ENCODE results near the gene NCL.
"Not testable (repeated sequence)": the region's sequence is repeated elsewhere in the genome, so short reads cannot be mapped to it uniquely, and the experiment has no call there.

Gene NCL

DNA sequence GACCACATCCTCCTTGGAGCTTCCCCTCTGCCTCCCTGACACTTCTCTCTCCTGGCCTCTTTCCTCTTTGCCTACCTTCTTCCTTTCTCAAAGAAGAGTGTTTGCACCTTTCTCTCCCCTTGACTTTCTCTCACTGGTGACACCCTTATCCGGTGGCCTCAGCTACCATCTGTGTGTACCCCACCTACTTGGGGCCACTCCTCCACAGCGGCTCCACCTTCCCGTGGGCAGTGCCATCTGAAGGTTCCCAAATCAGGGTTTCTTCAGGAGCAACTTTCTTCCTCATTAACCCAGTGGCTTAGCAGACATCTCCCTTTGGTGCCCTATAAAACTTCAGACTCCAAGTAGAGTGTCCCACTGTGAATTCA is 5.3 kb upstream of the NCL start:
- in situ Hi-C loops (cut with MboI; ENCODE audit: low sequenced_read_pairs): no loop called here

- in situ Hi-C loops (cut with MboI; ENCODE audit: low sequenced_read_pairs): no loop called here
Measured at GRCh38 chr2:231467613-231468530, 3.6 kb upstream of the NCL start.

- in situ Hi-C loops (cut with MboI; ENCODE audit: low sequenced_read_pairs): no loop called here
Measured at GRCh38 chr2:231467016-231467545, 2.8 kb upstream of the NCL start.

- in situ Hi-C loops (cut with MboI; ENCODE audit: low sequenced_read_pairs): no loop called here
Measured at GRCh38 chr2:231464576-231465540, 574 bp upstream of the NCL start.

DNA sequence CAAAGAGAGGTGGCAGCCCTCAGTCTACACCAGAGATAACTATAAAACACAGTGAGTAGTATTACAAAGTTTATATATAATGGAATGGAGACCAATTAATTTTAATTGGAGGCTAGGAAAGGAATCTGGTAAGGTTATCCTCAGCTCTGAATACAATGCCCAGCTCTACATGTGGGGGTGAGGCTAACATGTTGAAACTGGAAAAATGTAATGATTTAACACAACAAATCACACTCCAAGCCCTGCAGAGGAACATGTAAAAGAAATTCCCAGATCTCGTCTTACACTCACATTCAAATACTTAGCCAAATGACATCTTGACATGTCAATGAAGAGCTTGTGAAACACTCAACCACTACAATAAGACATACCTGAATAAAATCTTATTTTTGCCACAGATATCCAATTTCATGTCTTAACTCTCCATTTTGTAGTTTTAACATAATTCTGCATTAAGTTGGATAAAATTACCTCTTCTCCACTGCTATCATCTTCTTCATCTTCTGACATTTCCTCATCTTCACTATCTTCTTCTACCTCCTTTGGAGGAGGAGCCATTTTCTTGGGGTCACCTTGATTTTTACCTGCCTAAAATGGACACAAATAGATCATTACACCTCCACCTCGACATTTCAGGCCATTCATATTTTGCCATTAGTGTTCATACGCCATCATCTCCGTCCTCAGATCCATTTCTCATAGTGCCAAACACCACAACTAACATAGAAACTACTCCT is 1.4 kb downstream of the NCL start:
- in situ Hi-C loops (cut with MboI; ENCODE audit: low sequenced_read_pairs): no loop called here

DNA sequence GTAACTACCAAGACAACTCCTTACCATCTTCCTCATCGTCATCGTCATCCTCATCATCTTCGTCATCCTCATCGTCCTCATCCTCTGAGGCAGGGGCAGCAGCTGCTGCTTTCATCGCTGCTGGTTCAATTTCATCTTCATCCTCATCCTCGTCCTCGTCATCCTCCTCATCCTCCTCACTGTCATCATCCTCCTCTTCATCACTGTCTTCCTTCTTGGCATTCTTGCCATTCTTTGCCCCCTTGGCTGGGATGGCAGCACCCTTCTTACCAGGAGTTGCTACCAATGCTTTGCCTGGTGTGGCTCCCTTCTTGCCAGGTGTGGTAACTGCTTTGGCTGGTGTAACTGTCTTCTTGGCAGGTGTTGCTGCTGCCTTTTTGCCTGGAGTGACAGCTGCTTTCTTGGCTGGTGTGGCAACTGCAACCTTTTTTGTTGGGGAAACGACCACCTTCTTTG is 2.7 kb downstream of the NCL start:
- in situ Hi-C loops (cut with MboI; ENCODE audit: low sequenced_read_pairs): no loop called here

GRCh38 chr2:231460841-231461240 is 3.4 kb downstream of the NCL start:
- in situ Hi-C loops (cut with MboI; ENCODE audit: low sequenced_read_pairs): not testable (repeated sequence)

DNA sequence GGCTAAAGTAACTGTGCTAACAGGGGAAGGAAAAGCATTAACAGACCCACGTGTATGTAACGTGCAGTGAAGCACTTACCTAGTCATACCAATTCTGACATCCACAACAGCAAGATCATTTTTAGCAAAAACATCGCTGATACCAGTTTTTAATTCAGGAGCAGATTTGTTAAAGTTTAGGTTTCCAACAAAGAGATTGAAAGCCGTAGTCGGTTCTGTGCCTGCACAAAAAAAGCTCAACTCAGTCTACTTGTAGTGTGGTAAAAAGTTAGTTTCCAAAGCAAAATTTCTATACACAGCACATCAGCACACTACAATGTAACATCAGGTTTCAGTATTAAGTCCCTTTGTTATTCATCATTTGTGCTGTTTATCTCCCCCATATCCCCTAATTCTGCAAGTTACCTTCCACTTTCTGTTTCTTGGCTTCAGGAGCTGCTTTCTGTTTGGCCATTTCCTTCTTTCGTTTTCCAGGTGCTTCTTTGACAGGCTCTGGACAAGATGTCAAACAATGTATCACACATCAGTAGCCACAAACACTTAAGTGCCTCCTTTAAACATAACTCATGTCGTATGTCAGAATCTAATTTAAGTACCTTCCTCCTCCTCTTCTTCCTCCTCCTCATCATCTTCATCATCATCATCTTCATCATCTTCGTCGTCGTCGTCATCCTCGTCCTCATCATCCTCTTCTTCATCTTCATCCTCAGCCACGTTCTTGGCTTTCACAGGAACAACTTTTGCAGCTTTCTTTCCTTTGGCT is 4.0 kb downstream of the NCL start:
- in situ Hi-C loops (cut with MboI; ENCODE audit: low sequenced_read_pairs): no loop called here

DNA sequence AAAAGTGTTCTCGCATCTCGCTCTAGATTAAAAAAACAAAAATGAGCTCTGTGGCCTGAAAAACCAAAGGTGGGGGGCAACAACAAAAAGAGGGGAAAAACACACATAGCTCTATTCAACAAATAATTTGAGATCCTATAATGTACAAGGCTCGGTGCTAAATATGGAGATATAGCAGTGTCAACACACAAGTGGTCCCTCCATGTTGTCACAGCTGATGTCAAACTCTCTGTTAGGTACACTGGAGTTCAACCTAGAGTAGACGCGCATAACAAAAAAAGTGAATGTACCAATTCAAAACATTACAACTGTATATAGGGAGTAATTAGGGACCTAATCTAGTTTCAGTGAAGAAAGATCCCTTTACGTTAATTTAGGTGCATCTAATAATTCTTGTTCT is 5.9 kb downstream of the NCL start:
- in situ Hi-C loops (cut with MboI; ENCODE audit: low sequenced_read_pairs): no loop called here

- in situ Hi-C loops (cut with MboI; ENCODE audit: low sequenced_read_pairs): no loop called here
Measured at GRCh38 chr2:231457101-231457500, 7.2 kb downstream of the NCL start.

GRCh38 chr2:231456295-231457004 is 7.8 kb downstream of the NCL start:
- in situ Hi-C loops (cut with MboI; ENCODE audit: low sequenced_read_pairs): no loop called here

GRCh38 chr2:231455890-231456289 is 8.4 kb downstream of the NCL start:
- in situ Hi-C loops (cut with MboI; ENCODE audit: low sequenced_read_pairs): no loop called here

DNA sequence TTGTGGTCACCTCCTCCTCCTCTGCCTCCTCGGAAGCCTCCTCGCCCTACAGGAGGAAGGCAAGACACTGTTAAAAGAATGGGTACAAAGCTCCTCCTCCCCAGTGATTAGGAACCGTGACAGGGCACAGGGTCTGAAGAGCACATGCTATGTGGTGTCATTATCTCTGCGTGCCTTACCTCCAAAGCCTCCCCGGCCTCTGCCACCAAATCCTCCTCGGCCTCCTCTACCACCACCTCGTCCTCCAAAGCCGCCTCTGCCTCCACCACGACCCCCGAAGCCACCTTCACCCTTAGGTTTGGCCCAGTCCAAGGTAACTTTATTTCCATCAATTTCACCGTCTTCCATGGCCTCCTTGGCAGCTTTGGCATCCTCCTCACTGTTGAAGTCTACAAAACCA is 9.1 kb downstream of the NCL start:
- in situ Hi-C loops (cut with MboI; ENCODE audit: low sequenced_read_pairs): no loop called here

GRCh38 chr2:231454361-231454791 is 9.9 kb downstream of the NCL start:
- in situ Hi-C loops (cut with MboI; ENCODE audit: low sequenced_read_pairs): no loop called here

DNA sequence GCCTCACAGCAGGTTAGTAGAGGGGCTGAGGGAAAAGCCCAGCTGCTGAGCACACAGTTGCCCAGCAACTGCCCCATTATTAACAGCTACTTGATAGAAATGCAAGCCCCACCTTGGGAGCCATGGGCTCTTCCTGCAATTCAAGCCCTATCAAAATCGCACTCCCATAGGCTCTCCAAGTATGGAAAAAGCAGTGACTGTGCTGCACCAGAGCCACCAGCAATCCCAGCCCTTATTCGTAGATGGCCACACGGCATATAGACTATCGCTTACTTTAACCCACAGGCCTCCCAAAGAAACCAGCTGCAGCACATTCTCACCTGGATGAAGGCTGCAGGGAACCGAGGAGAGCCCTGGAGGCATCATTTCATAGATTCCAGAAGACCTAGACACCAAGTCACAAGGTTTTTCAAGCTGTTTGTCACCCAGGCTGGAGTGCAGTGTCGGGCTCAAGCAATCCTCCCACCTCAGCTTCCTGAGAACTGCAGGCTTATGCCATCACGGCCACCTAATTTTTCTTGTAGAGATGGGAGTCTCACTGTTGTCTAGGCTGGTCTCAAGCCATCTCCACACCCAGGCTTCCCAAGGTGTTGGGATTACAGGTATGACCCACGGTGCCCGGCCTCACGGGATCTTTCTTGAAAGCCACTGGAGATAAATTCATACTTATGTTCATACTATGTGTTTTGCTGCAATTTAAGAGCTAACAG is 11.3 kb downstream of the NCL start:
- in situ Hi-C loops (cut with MboI; ENCODE audit: low sequenced_read_pairs): no loop called here

- in situ Hi-C loops (cut with MboI; ENCODE audit: low sequenced_read_pairs): no loop called here
Measured at GRCh38 chr2:231450548-231450989, 13.7 kb downstream of the NCL start.

- in situ Hi-C loops (cut with MboI; ENCODE audit: low sequenced_read_pairs): no loop called here
Measured at GRCh38 chr2:231449503-231450054, 14.7 kb downstream of the NCL start.

DNA sequence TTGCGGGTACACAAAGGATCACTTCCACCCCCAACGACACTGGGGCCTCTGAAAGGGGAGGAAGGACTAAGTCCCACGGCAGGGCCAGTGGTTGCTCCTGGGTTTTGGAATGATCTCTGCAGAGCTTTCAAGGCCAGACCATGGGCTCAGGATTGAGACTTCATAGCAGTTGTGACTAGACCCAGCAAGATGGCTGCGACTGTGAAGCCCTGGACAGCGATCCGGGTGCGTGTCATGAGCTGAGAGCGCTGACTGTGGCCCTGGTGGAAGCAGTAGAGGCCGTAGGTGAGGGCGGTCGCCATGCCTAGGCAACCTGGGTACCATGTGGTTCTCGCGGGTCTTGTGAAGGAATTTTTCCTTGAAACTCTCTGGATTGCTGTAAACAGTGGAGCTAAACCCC is 27.3 kb downstream of the NCL start:
- in situ Hi-C loops (cut with MboI; ENCODE audit: low sequenced_read_pairs): no loop called here

All from hTERT RPE-1 (cell line).